Activated T-cell treated with anti-CD3 and anti-CD28 coated beads, Interleukin-2, amount 50 U/mL, for 1 hour (primary cell): Measurements from ENCODE around the gene HES7.
A peak's percentile ranks its signal among the peaks of the same experiment; 100 is the strongest.
"Not testable (repeated sequence)": the region's sequence is repeated elsewhere in the genome, so short reads cannot be mapped to it uniquely, and the experiment has no call there.

Experiments
- DNase-seq: peaks from one replicate; pipeline ENCODE4 v3.0.0-alpha.2; 2020

The HES7 gene

DNA sequence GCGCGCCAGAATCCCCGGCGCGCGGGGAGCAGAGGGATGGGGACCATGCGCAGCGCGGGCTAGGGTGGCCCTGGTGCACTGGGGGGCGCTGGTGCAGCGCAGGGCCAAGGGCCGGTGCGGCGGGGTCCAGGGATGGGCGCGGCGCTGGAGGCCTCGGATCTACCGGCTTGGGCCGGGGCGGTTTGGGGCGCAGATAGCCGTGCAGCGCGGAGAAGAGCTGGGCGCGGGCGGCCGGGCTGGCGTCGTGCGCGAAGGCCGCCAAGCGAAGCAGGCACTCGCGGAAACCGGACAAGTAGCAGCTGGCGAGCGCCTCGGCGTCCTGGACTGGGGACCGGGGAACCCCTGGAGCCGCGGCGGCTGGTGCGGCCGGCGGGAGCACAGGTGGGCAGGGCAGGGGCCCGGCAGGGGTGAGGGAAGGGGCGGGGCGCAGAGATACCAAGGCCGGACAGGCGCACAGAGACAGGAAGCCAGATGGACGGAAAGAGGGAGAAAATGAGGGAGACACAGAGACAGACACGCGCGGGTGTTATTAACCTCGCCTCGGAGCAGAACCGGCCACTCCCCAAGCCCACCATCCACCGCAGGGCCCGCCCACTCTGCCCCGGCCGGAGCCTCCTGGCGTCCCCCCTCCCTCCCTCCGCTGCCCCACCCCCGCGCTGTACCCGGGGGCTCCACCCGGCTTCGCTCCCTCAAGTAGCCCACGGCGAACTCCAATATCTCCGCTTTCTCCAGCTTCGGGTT is 2.1 kb downstream of the HES7 start:
- peak; percentile 61 for DNase-seq

DNA sequence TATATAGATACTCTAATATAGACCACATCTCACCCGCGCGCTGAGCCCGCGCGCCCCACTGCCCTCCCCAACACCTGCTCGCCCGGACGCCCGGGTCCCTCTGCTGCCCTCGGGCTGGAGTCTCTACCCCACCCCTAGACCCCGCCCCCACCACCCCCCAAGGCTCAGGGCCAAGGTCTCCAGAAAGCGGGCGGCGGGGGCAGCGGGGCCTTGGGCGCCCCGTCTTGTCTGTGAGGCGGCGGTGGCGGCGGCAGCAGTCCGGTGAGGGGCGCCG is 2.6 kb downstream of the HES7 start:
- DNase-seq, result no peak

DNA sequence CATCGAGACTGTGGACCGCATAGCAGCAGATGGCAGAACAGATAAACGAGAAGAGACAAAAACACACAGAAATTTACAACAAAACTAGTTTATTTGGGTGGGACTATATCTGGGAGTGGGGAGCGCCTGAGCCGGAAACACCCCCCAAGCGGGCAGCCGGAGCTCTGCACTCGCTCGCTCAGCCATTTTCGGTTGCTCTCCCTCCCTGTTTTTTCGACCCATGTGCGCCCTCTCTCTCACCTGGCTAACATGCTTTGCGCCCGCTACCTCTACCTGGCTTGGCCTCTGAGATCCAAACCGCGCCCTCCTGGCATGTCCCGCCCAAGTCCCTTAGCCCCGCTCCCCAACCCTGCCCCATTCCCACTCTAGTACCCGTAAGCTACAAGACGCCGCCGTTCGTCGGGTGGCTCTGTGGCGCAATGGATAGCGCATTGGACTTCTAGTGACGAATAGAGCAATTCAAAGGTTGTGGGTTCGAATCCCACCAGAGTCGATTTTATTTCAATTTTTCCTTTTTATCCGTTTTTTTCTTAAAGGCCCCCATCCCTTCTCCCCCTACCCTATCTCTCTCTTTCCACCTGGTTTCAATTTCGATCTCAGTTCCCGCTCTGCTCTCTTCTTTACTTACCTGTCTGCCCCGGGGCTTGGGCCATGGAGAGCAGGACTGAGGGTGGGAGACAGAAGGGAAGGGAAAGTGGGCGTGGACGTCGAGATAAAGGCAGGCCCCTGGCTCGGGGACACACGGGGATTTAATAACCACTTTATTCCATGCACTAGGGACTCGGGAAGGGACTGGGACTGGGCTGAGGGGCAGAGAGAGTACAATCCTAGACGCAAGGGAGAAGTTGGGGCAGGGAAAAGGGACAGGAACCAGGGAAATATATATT is 3.1 kb downstream of the HES7 start:
- DNase-seq, result peak; percentile 73

DNA sequence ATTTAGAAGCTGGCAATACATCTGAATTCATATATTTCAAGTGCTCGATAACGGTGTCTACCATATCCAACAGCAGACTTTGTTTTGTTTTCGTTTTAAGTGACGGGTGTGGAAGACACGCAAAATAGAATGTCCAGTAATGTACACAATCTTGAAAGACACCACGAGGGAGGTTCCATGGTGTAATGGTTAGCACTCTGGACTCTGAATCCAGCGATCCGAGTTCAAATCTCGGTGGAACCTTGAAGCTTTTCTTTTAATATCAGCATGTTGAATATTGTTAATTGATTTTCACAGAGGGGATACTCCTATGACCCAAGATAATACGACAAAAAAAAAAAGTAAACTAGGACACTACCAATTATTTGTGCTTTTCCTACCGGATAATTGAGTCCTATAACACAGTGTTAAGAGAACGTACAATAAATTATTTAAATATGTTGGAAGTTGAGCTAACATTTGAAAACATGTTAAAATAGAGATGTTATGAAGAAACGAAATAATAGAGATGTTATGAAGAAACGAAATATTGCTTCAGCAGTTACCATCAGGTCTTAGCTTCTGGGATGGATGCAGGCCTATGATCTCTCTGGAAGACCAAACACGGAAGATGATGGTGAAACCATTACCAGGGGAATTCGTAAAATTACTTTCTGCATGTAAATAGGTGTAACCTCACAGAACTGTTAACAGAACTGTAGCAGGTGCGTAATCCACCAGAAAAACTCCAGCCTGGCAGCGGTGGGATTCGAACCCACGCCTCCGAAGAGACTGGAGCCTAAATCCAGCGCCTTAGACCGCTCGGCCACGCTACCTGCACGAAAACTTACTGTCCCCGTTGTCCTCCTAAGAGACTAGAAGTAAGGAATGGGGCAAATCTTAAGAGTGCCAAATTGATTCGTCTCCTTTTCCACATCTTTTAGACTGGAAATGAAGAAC is 4.1 kb downstream of the HES7 start:
- peak; percentile 81 for DNase-seq

- DNase-seq, result peak; percentile 88
Measured at GRCh38 chr17:8118769-8119580, 4.9 kb downstream of the HES7 start.

DNA sequence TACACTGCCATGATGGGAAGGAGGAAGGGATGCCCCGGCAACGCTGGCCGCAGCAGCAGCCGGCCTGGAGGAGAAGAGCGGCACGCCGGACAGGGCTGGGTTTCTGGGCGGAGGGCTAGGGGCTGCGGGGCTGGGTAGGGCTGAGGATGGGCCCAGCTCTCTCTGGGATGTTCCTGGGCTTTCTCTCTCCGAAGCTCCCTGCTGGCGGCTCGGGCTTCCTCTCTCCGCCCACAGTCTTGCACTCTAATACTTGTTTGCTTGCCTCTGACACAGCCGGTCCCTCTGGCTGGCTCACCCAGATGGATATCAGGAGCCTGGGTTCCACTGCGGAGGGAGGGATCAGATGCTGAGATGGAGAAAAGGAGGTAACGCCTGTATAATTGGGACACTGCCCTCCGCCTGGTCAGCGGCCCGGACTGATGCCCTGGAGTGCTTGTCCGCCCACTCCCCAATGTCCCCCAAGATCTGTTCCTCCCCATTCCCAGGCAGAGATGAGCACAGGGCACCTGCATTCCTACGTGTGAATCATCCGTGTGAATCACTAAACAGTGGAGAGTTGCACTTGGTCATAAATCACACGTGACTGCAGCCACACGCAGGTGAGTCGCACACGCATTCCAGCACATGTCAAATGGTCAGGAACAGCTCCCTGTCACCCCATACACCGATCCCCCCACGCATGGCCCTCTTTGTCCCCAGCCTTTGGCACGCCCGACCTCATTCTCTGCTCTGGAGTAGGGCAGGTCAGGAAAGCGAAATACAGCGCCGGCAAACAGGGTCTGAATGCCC is 5.7 kb downstream of the HES7 start, which contains the start of gene ALOXE3:
TSS of gene ALOXE3 (minus strand) at position 535 of the 789 bp plus-strand sequence. CDS start at position 11, 524 bp downstream.
- peak; percentile 41 for DNase-seq

GRCh38 chr17:8117367-8117979 is 6.4 kb downstream of the HES7 start:
- DNase-seq, result no peak

DNA sequence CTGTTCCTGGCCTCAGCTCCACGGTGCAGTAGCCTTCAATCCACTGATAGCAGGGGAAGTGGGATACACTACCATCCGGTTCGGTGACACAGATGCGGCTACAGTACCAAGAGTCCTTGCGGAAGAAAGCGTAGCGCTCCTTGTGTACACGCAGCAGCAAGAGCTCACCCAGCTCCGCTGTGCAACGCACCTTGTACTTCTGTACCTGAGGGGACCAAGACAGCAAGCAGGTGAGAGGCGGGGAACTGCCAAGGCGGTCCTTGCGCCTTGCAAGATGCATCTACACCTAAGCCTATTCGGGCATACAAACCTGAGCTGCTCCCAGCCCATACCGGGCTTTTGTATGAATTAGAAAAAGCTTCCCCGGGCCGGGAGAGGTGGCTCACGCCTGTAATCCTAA is 7.1 kb downstream of the HES7 start:
- DNase-seq, result no peak

GRCh38 chr17:8110907-8111306 is 13.0 kb downstream of the HES7 start:
- DNase-seq, result no peak

- DNase-seq, result no peak
Measured at GRCh38 chr17:8110456-8110804, 13.5 kb downstream of the HES7 start.

DNA sequence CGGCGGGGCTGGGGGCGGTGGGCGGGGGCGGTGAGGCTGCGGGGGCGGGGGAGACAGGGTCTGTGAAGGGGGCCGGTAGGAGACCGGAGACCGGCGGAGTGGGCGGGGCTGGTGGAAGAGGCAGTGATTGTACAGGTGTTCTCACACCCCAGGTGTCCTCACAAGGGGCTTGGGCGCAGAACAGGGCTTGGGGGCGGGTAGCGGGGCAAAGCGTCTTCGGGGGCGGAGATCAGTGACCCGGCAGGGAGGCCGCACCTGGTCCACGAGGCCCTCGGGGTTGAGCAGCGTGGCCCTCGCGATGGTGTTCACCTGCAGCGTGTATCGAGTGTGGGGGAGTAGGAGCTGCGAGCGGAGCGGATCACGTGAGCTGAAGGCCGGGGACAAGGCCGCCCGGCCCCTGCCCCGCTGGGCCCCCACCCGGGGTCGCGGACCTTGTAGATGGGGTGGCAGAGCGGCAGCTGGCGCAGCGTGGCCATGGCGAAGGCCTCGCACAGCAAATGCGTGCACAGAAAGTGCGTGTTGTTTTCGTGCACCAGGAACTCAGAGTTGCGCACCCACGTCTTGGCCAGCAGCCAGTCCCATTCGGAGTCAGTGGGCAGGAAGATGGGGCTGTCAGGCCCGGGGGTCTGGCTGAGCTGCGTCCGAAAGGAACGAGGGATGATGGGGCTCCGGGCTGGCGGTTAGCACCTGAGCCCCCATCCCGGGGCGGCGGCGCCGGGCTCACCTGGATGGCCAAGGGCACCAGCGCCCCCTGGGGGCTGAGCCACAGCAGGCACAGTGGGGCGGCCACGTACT is 14.0 kb downstream of the HES7 start:
- DNase-seq, result peak; percentile 87

GRCh38 chr17:8108972-8109660 is 14.8 kb downstream of the HES7 start:
- DNase-seq, result no peak

- DNase-seq, result not testable (repeated sequence)
Measured at GRCh38 chr17:8106980-8107379, 16.9 kb downstream of the HES7 start.

- no peak for DNase-seq
Measured at GRCh38 chr17:8105957-8106398, 17.9 kb downstream of the HES7 start.

DNA sequence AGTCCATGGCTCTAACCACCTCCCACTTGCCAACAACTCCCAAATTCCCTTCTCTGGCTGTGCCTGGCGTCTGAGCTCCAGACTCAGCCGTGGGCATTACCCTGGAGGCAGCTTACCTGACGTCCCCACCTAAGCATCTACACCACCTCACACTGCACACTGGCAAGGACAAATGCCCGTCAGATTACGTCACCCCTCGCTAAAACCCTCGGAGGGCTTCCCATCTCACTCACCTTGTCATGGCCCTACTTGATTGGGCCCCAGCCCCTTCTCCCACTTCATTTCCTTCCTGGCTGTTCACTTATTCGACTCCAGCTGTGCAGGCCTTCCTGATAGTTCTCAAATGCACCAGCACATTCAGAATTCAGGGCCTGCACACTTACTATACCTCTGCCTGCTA is 19.0 kb downstream of the HES7 start:
- no peak for DNase-seq

- no peak for DNase-seq
Measured at GRCh38 chr17:8103549-8103948, 20.4 kb downstream of the HES7 start.

GRCh38 chr17:8101721-8102120 is 22.2 kb downstream of the HES7 start:
- no peak for DNase-seq

GRCh38 chr17:8100763-8101162 is 23.1 kb downstream of the HES7 start:
- no peak for DNase-seq

- DNase-seq, result no peak
Measured at GRCh38 chr17:8100111-8100510, 23.8 kb downstream of the HES7 start.
